HG02610 (cell line): ENCODE data around the gene OTUD7B.
"Not testable (repeated sequence)": the region's sequence is repeated elsewhere in the genome, so short reads cannot be mapped to it uniquely, and the experiment has no call there.

Experiments
- ATAC-seq: cut with Tn5 transposase; IDR thresholded peaks from one replicate; pipeline ENCODE4 v1.9.1; 2021; ENCODE audit warnings: mild to moderate bottlenecking, moderate library complexity; ENCODE audit not compliant: unreplicated experiment

The OTUD7B gene

GRCh38 chr1:150010393-150011115, at the start of gene OTUD7B:
TSS of gene OTUD7B (minus strand) at chr1:150010726. CDS start at chr1:149977510, 33,216 bp downstream.
- ATAC-seq: peak; percentile 78

GRCh38 chr1:150060260-150060659, 49.7 kb upstream of the OTUD7B start:
- ATAC-seq: no peak

- ATAC-seq: no peak
Measured at GRCh38 chr1:150056407-150056806, 45.9 kb upstream of the OTUD7B start.

- not testable (repeated sequence) for ATAC-seq
Measured at GRCh38 chr1:150055507-150055906, 45.0 kb upstream of the OTUD7B start.

- ATAC-seq: no peak
Measured at GRCh38 chr1:150053926-150054325, 43.4 kb upstream of the OTUD7B start.

GRCh38 chr1:150051905-150052412, 41.4 kb upstream of the OTUD7B start:
- not testable (repeated sequence) for ATAC-seq

GRCh38 chr1:150051089-150051373, 40.5 kb upstream of the OTUD7B start:
- ATAC-seq: no peak

GRCh38 chr1:150049926-150050325, 39.4 kb upstream of the OTUD7B start:
- no peak for ATAC-seq

- no peak for ATAC-seq
Measured at GRCh38 chr1:150034336-150034735, 23.8 kb upstream of the OTUD7B start.

GRCh38 chr1:150028322-150028721, 17.8 kb upstream of the OTUD7B start:
- no peak for ATAC-seq

GRCh38 chr1:150024156-150024555, 13.6 kb upstream of the OTUD7B start:
- no peak for ATAC-seq

- no peak for ATAC-seq
Measured at GRCh38 chr1:150022357-150022756, 11.8 kb upstream of the OTUD7B start.

- ATAC-seq: no peak
Measured at GRCh38 chr1:150021191-150021694, 10.7 kb upstream of the OTUD7B start.

GRCh38 chr1:150020711-150021110, 10.2 kb upstream of the OTUD7B start:
- ATAC-seq: no peak

- no peak for ATAC-seq
Measured at GRCh38 chr1:150018165-150018564, 7.6 kb upstream of the OTUD7B start.

- no peak for ATAC-seq
Measured at GRCh38 chr1:150017206-150017750, 6.8 kb upstream of the OTUD7B start.

GRCh38 chr1:150015651-150016131, 5.2 kb upstream of the OTUD7B start:
- ATAC-seq: no peak

- ATAC-seq: no peak
Measured at GRCh38 chr1:150012611-150013010, 2.1 kb upstream of the OTUD7B start.

- ATAC-seq: peak; percentile 8
Measured at GRCh38 chr1:150009604-150010392, 728 bp downstream of the OTUD7B start.

GRCh38 chr1:150008699-150009098, 1.8 kb downstream of the OTUD7B start:
- no peak for ATAC-seq

GRCh38 chr1:150006881-150007421, 3.6 kb downstream of the OTUD7B start:
- no peak for ATAC-seq
